Nephron (organoid): ENCODE results near the gene DEK.
"Not testable (repeated sequence)": the region's sequence is repeated elsewhere in the genome, so short reads cannot be mapped to it uniquely, and the experiment has no call there.

Experiments used
- H3K27ac Mint-ChIP-seq, 3 experiments: 2 replicates each; pipeline ENCODE4 v1.8.0; 2020; ENCODE audit warnings: mixed read lengths in 3 of 3, mild to moderate bottlenecking in 2 of 3, moderate library complexity in 1 of 3
- H3K27me3 Mint-ChIP-seq: 2 replicates; pipeline ENCODE4 v1.8.0; 2021; ENCODE audit warnings: low read depth, mild to moderate bottlenecking, moderate library complexity, mixed read lengths
- H3K36me3 Mint-ChIP-seq: 2 replicates; pipeline ENCODE4 v1.8.0; 2020; ENCODE audit warnings: low read depth, mixed read lengths
- H3K4me1 Mint-ChIP-seq: 2 replicates; pipeline ENCODE4 v1.8.0; 2020; ENCODE audit warnings: mixed read lengths
- H3K4me3 Mint-ChIP-seq, 3 experiments: 2 replicates each; pipeline ENCODE4 v1.8.0; 2020; ENCODE audit warnings: mild to moderate bottlenecking in 3 of 3, mixed read lengths in 3 of 3, moderate library complexity in 2 of 3
- H3K9me3 Mint-ChIP-seq: 2 replicates; pipeline ENCODE4 v1.8.0; 2020; ENCODE audit warnings: mixed read lengths
- TF ChIP-seq, protein P1 (sequence below), 3 experiments: fragments of 200-600 bp; sonication (generic); IDR thresholded peaks; one replicate each; pipeline ENCODE4 v1.5.0; 2021; ENCODE audit warnings: antibody characterized with exemption in 3 of 3; ENCODE audit not compliant: unreplicated experiment in 3 of 3

DEK gene

DNA sequence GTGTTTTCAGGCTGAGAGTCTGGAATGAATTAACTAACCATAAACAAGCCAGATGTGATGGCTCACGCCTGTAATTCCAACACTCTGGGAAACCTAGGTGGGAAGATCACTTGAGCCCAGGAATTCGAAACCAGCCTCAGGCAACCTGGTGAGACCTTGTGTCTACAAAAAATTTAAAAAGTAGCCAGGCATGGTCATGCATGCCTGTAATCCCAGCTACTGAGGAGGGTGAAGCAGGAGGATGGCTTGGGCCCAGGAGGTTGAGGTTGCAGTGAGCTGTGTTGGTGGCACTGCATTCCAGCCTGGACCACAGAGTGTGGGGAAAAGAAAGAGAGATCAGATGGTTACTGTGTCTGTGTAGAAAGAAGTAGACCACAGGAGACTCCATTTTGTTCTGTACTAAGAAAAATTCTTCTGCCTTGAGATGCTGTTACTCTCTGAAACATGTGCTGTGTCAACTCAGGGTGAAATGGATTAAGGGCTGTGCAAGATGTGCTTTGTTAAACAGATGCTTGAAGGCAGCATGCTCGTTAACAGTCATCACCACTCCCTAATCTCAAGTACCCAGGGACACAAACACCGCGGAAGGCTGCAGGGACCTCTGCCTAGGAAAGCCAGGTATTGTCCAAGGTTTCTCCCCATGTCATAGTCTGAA lies 37.8 kb downstream of the DEK start:
- H3K4me3 Mint-ChIP-seq, H3K27me3 Mint-ChIP-seq, H3K4me1 Mint-ChIP-seq: not testable (repeated sequence)
- H3K9me3 Mint-ChIP-seq: peaks cover 36% of the 10 kb centered on the region
- peak overlapping the region in 1 of 3 experiments; percentile 15 for H3K27ac Mint-ChIP-seq
- H3K36me3 Mint-ChIP-seq: peaks cover 75% of the 10 kb centered on the region

DNA sequence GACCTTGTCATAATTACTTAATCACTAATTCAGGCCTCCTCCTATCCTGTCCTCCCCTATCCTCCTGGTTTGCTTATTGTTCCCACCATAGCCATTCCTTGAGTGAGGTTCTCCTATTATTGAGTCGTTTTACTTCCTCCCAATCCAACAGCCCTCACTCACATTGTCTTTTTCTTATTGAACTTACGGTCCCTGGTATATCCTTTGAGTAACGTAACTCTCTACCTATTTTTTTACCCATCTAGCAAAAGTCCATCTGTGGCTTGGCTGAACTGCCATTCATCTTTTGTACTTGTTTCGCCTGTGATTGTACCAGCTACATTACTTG lies 43.1 kb downstream of the DEK start:
- TF ChIP-seq, protein P1, sequence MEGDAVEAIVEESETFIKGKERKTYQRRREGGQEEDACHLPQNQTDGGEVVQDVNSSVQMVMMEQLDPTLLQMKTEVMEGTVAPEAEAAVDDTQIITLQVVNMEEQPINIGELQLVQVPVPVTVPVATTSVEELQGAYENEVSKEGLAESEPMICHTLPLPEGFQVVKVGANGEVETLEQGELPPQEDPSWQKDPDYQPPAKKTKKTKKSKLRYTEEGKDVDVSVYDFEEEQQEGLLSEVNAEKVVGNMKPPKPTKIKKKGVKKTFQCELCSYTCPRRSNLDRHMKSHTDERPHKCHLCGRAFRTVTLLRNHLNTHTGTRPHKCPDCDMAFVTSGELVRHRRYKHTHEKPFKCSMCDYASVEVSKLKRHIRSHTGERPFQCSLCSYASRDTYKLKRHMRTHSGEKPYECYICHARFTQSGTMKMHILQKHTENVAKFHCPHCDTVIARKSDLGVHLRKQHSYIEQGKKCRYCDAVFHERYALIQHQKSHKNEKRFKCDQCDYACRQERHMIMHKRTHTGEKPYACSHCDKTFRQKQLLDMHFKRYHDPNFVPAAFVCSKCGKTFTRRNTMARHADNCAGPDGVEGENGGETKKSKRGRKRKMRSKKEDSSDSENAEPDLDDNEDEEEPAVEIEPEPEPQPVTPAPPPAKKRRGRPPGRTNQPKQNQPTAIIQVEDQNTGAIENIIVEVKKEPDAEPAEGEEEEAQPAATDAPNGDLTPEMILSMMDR (IDR thresholded peaks at IDR 0.05; ENCODE audit: unreplicated experiment in 3 of 3): no peak
- Mint-ChIP-seq H3K4me3 (no peak overlapping the region), H3K27ac (peak overlapping the region in 1 of 3 experiments; percentile 10), H3K9me3 (no peaks in the 10 kb centered on the region), H3K4me1 (no peaks in the 10 kb centered on the region), H3K36me3 (peaks cover 64% of the 10 kb centered on the region), H3K27me3 (no peaks in the 10 kb centered on the region)

DNA sequence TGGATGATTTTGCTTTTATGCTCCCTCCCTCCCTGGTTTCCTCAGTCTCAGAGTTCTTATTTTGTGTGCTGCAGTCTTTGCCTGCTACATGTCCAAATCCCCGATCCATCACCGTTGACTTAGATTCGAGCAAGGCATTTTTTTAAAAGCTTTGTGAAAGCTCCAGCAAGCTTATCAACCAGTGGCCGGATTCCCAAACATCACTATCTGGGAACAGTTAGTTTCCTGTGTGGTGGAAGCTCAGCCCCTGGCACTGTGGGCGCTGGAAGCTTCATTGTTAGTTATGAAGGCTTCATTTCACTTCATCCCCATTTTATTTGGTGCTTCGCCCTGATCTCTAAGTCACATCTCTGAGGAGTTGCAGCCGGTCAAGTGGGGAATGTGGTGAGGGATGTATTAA lies 44.7 kb downstream of the DEK start:
- TF ChIP-seq, protein P1 (IDR thresholded peaks at IDR 0.05; ENCODE audit: unreplicated experiment in 3 of 3): no peak
- no peaks in the 10 kb centered on the region for H3K4me1 Mint-ChIP-seq
- H3K27me3 Mint-ChIP-seq: no peaks in the 10 kb centered on the region
- H3K36me3 Mint-ChIP-seq: peaks cover 62% of the 10 kb centered on the region
- no peak overlapping the region for H3K27ac Mint-ChIP-seq
- H3K9me3 Mint-ChIP-seq: no peaks in the 10 kb centered on the region
- H3K4me3 Mint-ChIP-seq: no peak overlapping the region

DNA sequence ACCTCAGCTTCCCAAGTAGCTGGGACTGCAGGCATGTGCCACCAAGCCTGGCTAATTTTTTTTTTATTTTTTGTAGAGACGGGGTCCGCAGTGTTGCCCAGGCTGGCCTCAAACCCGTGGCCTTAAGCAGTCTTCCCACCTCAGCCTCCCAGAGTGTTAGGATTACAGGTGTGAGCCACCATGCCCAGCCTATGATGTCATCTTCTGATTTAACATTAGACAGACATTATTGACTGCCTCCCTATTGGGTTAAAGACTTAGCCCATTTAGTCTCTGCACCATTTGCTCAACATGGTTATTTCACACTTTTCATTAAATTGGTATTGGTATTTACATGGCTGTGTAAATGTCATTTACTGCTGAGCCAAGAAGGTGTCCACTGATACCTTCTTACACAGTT lies 46.1 kb downstream of the DEK start:
- Mint-ChIP-seq H3K36me3 (peaks cover 70% of the 10 kb centered on the region), H3K4me3 (no peak overlapping the region), H3K27me3 (no peaks in the 10 kb centered on the region), H3K27ac (no peak overlapping the region), H3K4me1 (no peaks in the 10 kb centered on the region), H3K9me3 (no peaks in the 10 kb centered on the region)
- TF ChIP-seq, protein P1 (IDR thresholded peaks at IDR 0.05; ENCODE audit: unreplicated experiment in 3 of 3): no peak

- no peak overlapping the region for H3K27ac Mint-ChIP-seq
Observed at GRCh38 chr6:18216411-18216810, 47.9 kb downstream of the DEK start.

GRCh38 chr6:18215436-18215835 lies 48.9 kb downstream of the DEK start:
- TF ChIP-seq, protein P1 (IDR thresholded peaks at IDR 0.05; ENCODE audit: unreplicated experiment in 3 of 3): no peak
- Mint-ChIP-seq H3K27ac (no peak overlapping the region), H3K27me3 (no peaks in the 10 kb centered on the region), H3K9me3 (no peaks in the 10 kb centered on the region), H3K36me3 (peaks cover 63% of the 10 kb centered on the region), H3K4me3 (no peak overlapping the region), H3K4me1 (no peaks in the 10 kb centered on the region)

More at GRCh38 chr6:18216411-18216810, 47.9 kb downstream of the DEK start:
- Mint-ChIP-seq H3K27me3 (no peaks in the 10 kb centered on the region), H3K36me3 (peaks cover 68% of the 10 kb centered on the region), H3K4me1 (no peaks in the 10 kb centered on the region), H3K9me3 (no peaks in the 10 kb centered on the region), H3K4me3 (no peak overlapping the region)
- TF ChIP-seq, protein P1 (IDR thresholded peaks at IDR 0.05; ENCODE audit: unreplicated experiment in 3 of 3): no peak
